Activated B cell treated with CpG ODN at 0.5 μM for 24 hours (primary cell): ENCODE results near the gene KAZN. TPM values are rescaled to one million over a fixed set of nuclear protein-coding genes. Genes with fewer than 3 reads are reported as not detected.

Experiments used
- ATAC-seq: fragments of 200-7000 bp; cut with Tn5 transposase; one replicate; pipeline ENCODE4 v1.10.0; 2021; ENCODE audit warnings: low read depth, mild to moderate bottlenecking, moderate library complexity
- CTCF ChIA-PET: fragments of 350-600 bp; sonication (Branson Sonifier 250); formaldehyde crosslinking; loops from one replicate; lab custom pipeline; 2021; ENCODE audit warnings: antibody characterized with exemption; lab: Charles Lee
- POLR2A ChIA-PET: fragments of 350-600 bp; sonication (Branson Sonifier 250); formaldehyde crosslinking; loops from one replicate; lab custom pipeline; 2021; ENCODE audit warnings: antibody characterized with exemption; lab: Charles Lee
- DNase-seq: peaks from one replicate; pipeline ENCODE4 v3.0.0; 2022
- H3K27ac Mint-ChIP-seq: one replicate; pipeline ENCODE4 v1.8.0; 2020; ENCODE audit warnings: mixed read lengths
- H3K27me3 Mint-ChIP-seq: one replicate; pipeline ENCODE4 v1.8.0; 2021; ENCODE audit warnings: mixed read lengths
- H3K36me3 Mint-ChIP-seq: one replicate; pipeline ENCODE4 v1.8.0; 2021; ENCODE audit warnings: low read depth, mixed read lengths
- H3K4me1 Mint-ChIP-seq: one replicate; pipeline ENCODE4 v1.8.0; 2021; ENCODE audit warnings: mixed read lengths
- H3K4me3 Mint-ChIP-seq: one replicate; pipeline ENCODE4 v1.8.0; 2020; ENCODE audit warnings: mild to moderate bottlenecking, mixed read lengths
- H3K9me3 Mint-ChIP-seq: one replicate; pipeline ENCODE4 v1.8.0; 2020; ENCODE audit warnings: mixed read lengths
- intact Hi-C: fragments of 100-400 bp; cut with micrococcal nuclease; formaldehyde crosslinking; loops from one replicate; pipeline ENCODE4 v1.15.1; 2024
- total RNA-seq: library from RNA; stranded (reverse); gene quantifications from 2 replicates; pipeline ENCODE4 v1.2.3, GENCODE V29; 2022
- TF ChIP-seq, protein P1 (sequence below): fragments of 200-600 bp; IDR thresholded peaks from one replicate; pipeline ENCODE4 v1.8.0; 2022; ENCODE audit warnings: antibody characterized with exemption, mild to moderate bottlenecking

KAZN gene
- total RNA-seq, 1 donor from 2014 or later, result 0.73 TPM

DNA sequence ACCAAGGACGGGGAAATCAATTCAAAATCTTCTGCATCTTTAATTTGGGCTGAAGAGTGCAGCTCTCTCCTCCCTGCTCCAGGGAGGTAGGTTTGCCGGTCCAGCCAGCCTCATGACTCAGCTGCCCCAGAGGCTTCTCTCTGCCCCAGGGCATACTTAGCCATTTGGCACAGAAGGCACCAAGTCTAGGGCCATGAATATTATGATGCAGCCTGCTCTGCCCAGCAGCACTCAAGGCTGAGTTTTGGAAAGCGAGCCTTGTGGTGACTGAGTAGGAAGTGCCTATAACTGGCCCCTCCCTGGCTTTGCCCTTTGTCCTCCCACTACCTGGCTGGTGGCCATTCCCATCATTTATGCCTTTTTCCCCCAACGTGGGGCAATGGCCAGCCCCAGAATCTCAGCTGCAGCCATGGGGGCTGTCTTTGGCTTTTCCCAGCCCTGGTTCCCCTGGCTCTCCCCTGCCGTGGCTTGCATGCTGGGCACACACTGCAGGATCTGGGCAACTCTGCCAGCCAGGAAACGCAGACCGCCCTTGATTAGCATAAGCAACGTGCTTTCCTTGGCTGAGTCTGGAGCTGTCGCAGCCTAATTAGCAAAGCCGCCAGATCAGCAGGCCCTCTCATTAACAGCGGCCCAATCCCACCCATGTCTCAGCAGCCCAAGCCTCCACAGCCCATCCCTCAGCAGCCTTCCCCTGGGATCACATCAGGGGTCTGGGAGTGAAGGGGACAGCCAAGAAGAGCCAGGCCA lies 296.5 kb downstream of the KAZN start:
- Mint-ChIP-seq H3K9me3 (peaks cover 2% of the 10 kb centered on the region), H3K27me3 (peaks cover 20% of the 10 kb centered on the region), H3K4me1 (no peaks in the 10 kb centered on the region), H3K27ac (no peak overlapping the region), H3K4me3 (no peak overlapping the region), H3K36me3 (no peaks in the 10 kb centered on the region)
- DNase-seq (no peak), ATAC-seq (no peak)
- TF ChIP-seq, protein P1, sequence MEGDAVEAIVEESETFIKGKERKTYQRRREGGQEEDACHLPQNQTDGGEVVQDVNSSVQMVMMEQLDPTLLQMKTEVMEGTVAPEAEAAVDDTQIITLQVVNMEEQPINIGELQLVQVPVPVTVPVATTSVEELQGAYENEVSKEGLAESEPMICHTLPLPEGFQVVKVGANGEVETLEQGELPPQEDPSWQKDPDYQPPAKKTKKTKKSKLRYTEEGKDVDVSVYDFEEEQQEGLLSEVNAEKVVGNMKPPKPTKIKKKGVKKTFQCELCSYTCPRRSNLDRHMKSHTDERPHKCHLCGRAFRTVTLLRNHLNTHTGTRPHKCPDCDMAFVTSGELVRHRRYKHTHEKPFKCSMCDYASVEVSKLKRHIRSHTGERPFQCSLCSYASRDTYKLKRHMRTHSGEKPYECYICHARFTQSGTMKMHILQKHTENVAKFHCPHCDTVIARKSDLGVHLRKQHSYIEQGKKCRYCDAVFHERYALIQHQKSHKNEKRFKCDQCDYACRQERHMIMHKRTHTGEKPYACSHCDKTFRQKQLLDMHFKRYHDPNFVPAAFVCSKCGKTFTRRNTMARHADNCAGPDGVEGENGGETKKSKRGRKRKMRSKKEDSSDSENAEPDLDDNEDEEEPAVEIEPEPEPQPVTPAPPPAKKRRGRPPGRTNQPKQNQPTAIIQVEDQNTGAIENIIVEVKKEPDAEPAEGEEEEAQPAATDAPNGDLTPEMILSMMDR, result no peak
- ChIA-PET CTCF (no interaction called here), POLR2A (no interaction called here)
- intact Hi-C loops, result no loop called here

DNA sequence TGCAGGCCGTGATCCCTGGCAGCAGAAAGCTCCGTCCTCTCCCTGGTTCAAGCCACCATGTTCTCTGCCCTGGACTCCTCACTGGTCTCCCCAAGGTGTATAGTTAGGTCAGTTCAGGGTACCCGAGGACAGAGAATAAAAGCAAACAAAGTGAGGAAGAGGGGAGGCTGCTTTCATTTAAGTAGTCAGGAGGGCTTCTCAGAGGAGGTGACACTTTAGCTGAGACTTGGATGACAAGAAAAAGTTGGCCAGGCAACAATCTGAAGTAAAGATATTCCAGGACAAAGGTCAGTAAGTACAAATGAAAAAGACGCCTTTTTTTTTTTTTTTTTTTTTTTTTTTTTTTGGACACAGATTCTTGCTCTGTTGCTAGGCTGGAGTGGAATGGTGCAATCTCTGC lies 297.2 kb downstream of the KAZN start:
- TF ChIP-seq, protein P1, result no peak
- ChIA-PET CTCF (no interaction called here), POLR2A (no interaction called here)
- no peaks in the 10 kb centered on the region for H3K4me1 Mint-ChIP-seq
- peaks cover 20% of the 10 kb centered on the region for H3K27me3 Mint-ChIP-seq
- no peak overlapping the region for H3K4me3 Mint-ChIP-seq
- intact Hi-C loops, result no loop called here
- DNase-seq (no peak), ATAC-seq (no peak)
- no peaks in the 10 kb centered on the region for H3K36me3 Mint-ChIP-seq
- peaks cover 2% of the 10 kb centered on the region for H3K9me3 Mint-ChIP-seq
- no peak overlapping the region for H3K27ac Mint-ChIP-seq

DNA sequence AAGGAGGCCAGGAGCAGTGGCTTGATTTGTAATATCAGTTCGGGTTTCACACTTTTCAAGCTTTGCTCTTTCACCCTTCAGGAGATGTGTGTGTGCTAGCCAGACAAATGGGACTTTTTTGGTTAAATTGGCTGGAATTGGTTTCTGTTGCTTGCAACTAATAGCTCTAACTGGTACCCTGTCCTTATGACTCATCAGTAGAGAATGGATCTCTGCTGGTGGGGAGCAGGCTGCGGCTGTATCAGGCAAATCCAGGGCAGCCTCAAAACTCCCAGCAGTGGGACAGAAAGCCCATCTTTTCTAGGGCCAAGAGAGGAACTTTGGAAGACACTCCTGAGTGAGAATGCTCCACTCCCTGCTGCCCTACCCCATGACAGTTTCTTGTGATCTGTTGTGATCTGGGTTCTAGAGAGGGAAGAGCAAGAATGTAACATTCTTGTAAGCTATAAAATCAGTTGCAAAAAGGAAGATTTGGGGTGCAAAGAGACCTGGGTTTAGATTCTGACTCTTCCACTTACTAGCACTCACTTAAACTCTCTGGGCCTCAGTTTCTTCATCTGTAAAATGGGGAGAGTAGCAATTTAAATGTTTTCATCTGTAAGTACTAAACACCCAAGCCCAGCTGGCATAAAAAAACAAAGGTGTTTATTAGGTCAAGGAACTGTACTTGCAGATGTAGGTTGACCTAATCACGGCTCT lies 298.0 kb downstream of the KAZN start:
- no peak for ATAC-seq

DNA sequence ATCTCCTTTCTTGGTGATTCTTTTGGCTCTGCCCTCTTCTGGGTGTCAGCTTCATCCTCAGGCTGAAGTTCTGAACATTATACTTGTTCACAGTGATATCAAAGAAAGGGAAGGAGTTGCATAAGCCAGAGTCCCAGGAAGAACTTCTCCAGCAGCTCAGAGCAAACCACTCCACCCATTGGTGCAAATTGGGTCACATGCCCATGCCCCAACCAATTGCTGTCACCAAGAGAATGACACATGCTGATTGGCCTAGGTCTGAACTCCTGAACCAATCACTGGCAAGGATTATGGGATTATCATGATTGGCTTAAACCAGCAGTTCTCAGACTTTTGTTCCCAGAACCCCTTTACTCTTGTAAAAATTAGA lies 298.6 kb downstream of the KAZN start:
- Mint-ChIP-seq H3K4me3 (no peak overlapping the region), H3K4me1 (no peaks in the 10 kb centered on the region), H3K27me3 (peaks cover 15% of the 10 kb centered on the region), H3K9me3 (peaks cover 2% of the 10 kb centered on the region), H3K36me3 (no peaks in the 10 kb centered on the region), H3K27ac (no peak overlapping the region)
- intact Hi-C loops, result no loop called here
- ATAC-seq (no peak), DNase-seq (no peak)
- CTCF ChIA-PET, result no interaction called here
- TF ChIP-seq, protein P1, result no peak
- POLR2A ChIA-PET, result no interaction called here

More for the DNA sequence above, 298.0 kb downstream of the KAZN start:
- Mint-ChIP-seq H3K27me3 (peaks cover 19% of the 10 kb centered on the region), H3K27ac (no peak overlapping the region), H3K4me1 (no peaks in the 10 kb centered on the region), H3K4me3 (no peak overlapping the region), H3K9me3 (peaks cover 2% of the 10 kb centered on the region), H3K36me3 (no peaks in the 10 kb centered on the region)
- POLR2A ChIA-PET, result no interaction called here
- DNase-seq, result no peak
- intact Hi-C loops, result no loop called here
- CTCF ChIA-PET, result no interaction called here
- TF ChIP-seq, protein P1, result no peak

DNA sequence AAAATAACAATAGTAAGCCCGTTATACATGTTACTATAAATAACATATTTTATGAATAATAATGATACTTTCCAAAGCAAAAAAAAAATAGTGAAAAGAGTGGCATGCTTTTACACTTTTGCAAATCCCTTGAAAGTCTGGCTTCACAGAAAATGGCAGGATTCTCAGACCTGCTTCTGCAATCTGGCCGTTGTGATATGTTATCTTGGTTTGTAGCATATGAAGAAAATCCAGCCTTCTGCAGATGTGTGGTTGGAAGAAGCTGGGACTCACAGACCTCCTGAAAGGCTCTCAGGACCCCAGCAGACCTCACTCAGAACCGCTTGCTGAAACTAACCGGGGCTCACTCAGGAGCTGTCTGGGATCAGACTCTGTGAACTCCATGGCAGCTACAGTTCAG lies 299.1 kb downstream of the KAZN start:
- Mint-ChIP-seq H3K27ac (no peak overlapping the region), H3K4me3 (no peak overlapping the region), H3K36me3 (no peaks in the 10 kb centered on the region), H3K4me1 (no peaks in the 10 kb centered on the region), H3K27me3 (peaks cover 12% of the 10 kb centered on the region), H3K9me3 (peaks cover 2% of the 10 kb centered on the region)
- ATAC-seq (no peak), DNase-seq (no peak)
- TF ChIP-seq, protein P1, result no peak
- ChIA-PET POLR2A (no interaction called here), CTCF (no interaction called here)
- intact Hi-C loops, result no loop called here
